AG09319 (cell line): ENCODE measurements around the gene RNF115.
"Not testable (repeated sequence)": the region's sequence is repeated elsewhere in the genome, so short reads cannot be mapped to it uniquely, and the experiment has no call there.

Experiments
- DNase-seq: peaks from one replicate; pipeline ENCODE4 v3.0.0-alpha.2; 2010; ENCODE audit warnings: low read depth; ENCODE audit errors: extremely low read depth
- TF ChIP-seq, protein P1 (sequence below): IDR thresholded peaks from 2 replicates; pipeline ENCODE4 v1.5.1; 2011; ENCODE audit warnings: low read depth, mild to moderate bottlenecking, inconsistent platforms, low read length, moderate library complexity

Gene RNF115

DNA sequence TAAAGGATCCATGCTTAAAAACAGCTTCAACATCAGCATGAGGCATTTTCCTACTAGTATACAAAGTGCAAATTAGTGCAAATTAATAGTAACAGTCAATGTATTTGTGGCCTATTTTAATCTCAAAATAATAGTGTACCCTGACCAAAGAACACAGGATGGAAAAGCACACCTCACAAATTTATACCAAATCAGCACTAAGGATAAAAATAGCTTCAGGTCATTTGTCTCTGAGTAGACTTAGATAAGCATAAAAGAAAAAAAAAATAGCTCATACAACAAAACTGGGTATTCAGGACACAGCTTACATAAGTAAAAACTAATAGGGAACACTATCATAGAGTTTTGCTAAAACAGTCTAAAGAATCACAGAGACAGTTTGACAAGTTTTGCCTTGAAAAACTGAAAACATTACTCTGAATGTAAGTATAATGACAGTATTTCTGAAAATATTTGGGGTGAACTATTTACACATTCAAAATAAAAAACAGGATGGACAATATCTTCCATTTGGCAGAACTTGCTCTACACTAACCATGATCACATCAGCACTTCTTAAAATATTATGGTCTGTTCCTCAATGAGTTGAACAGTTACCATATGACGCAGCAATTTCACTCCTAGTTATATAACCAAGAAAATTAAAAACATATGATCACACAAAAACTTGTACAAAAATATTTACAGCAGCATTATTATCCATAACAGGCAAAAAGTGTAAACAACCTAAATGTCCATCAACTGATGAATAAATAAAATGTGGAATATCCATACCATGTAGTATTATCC, 46.3 kb downstream of the RNF115 start:
- TF ChIP-seq, protein P1, sequence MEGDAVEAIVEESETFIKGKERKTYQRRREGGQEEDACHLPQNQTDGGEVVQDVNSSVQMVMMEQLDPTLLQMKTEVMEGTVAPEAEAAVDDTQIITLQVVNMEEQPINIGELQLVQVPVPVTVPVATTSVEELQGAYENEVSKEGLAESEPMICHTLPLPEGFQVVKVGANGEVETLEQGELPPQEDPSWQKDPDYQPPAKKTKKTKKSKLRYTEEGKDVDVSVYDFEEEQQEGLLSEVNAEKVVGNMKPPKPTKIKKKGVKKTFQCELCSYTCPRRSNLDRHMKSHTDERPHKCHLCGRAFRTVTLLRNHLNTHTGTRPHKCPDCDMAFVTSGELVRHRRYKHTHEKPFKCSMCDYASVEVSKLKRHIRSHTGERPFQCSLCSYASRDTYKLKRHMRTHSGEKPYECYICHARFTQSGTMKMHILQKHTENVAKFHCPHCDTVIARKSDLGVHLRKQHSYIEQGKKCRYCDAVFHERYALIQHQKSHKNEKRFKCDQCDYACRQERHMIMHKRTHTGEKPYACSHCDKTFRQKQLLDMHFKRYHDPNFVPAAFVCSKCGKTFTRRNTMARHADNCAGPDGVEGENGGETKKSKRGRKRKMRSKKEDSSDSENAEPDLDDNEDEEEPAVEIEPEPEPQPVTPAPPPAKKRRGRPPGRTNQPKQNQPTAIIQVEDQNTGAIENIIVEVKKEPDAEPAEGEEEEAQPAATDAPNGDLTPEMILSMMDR = no peak
- no peak for DNase-seq

GRCh38 chr1:145773423-145773822, 50.5 kb downstream of the RNF115 start:
- DNase-seq = no peak
- TF ChIP-seq, protein P1 = no peak

- no peak for DNase-seq
- TF ChIP-seq, protein P1 = no peak
Measured at GRCh38 chr1:145771056-145771455, 52.8 kb downstream of the RNF115 start.

DNA sequence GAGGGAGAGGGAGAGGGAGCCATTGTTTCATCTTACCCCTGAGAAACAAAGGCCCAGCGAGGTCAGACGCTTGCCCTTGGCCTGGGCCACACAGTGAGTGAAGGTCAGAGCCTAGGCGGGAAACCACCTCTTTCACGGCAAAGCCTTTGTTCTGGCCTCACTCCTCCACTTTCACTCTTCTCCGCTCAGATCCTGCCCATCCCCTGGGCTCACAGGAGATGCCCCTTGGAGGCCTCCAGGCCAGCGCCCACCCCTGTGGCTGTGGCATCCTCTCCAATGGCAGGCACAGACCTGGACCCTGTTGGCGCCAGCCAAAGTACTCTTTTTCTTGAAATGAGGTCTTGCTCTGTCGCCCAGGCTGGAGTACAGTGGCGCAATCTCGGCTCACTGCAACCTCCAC, 55.9 kb downstream of the RNF115 start:
- DNase-seq = not testable (repeated sequence)

DNA sequence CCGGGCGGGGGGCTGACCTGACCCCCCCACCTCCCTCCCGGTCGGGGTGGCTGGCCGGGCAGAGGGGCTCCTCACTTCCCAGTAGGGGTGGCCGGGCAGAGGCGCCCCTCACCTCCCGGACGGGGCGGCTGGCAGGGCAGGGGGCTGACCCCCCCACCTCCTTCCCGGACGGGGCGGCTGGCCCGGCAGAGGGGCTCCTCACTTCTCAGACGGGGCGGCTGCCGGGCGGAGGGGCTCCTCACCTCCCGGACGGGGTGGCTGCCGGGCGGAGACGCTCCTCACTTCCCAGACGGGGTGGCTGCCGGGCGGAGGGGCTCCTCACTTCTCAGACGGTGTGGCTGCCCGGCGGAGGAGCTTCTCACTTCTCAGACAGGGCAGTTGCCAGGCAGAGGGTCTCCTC, 57.0 kb downstream of the RNF115 start:
- not testable (repeated sequence) for DNase-seq

DNA sequence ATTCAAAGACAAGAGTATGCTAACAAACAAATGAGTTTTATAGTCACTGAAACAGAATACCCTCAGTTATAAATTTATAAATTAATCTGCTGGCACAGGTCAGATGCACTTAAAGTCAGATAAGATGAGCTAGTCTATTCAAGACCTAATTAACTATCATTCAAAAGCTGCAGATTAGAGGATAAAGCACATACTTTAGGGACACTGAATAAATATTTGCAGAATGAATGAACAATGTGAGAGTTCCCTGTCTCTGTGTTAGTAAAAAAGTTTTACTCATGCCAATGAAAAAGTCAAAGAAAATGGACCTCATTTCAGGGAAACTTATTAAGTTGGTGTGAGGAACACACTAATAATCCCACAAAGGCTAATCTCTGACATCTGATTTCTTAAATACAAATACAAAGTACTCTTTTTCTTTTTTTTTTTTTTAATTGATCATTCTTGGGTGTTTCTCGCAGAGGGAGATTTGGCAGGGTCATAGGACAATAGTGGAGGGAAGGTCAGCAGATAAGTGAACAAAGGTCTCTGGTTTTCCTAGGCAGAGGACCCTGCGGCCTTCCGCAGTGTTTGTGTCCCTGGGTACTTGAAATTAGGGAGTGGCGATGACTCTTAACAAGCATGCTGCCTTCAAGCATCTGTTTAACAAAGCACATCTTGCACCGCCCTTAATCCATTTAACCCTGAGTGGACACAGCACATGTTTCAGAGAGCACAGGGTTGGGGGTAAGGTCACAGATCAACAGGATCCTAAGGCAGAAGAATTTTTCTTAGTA, 58.1 kb downstream of the RNF115 start:
- not testable (repeated sequence) for DNase-seq

GRCh38 chr1:145765127-145765526, 58.8 kb downstream of the RNF115 start:
- DNase-seq = not testable (repeated sequence)

- DNase-seq = not testable (repeated sequence)
Measured at GRCh38 chr1:145764231-145764940, 59.5 kb downstream of the RNF115 start.

- not testable (repeated sequence) for DNase-seq
Measured at GRCh38 chr1:145762001-145762400, 61.9 kb downstream of the RNF115 start.

GRCh38 chr1:145761498-145761897, 62.4 kb downstream of the RNF115 start:
- not testable (repeated sequence) for DNase-seq

GRCh38 chr1:145760395-145760949, 63.4 kb downstream of the RNF115 start:
- not testable (repeated sequence) for DNase-seq
